Mesenchymal stem cell (in vitro differentiated cells and primary cell): ENCODE measurements around the gene DIPK2A.

ENCODE experiments used
- DNase-seq: peaks from one replicate; pipeline ENCODE4 v3.0.0-alpha.2; 2013
- H2AFZ ChIP-seq: one replicate; pipeline ENCODE4 v1.6.1; 2013; ENCODE audit warnings: low read depth, mild to moderate bottlenecking, control low read depth, inconsistent platforms, low read length, moderate library complexity
- H2AK5ac ChIP-seq: 2 replicates; pipeline ENCODE4 v1.6.1; 2013; ENCODE audit warnings: low read length, moderate library complexity, mild to moderate bottlenecking, inconsistent platforms; ENCODE audit not compliant: severe bottlenecking
- H2BK120ac ChIP-seq: one replicate; pipeline ENCODE4 v1.6.1; 2013; ENCODE audit warnings: low read depth, mild to moderate bottlenecking, inconsistent platforms, low read length, moderate library complexity
- H2BK12ac ChIP-seq, 2 experiments: one replicate each; pipeline ENCODE4 v1.6.1; 2013; ENCODE audit warnings: inconsistent platforms in 2 of 2, low read length in 2 of 2, mild to moderate bottlenecking in 2 of 2, moderate library complexity in 2 of 2, control low read depth in 1 of 2
- H2BK15ac ChIP-seq: one replicate; pipeline ENCODE4 v1.6.1; 2013; ENCODE audit warnings: mild to moderate bottlenecking, low read depth, inconsistent platforms; ENCODE audit not compliant: poor library complexity, severe bottlenecking
- H2BK5ac ChIP-seq: 2 replicates; pipeline ENCODE4 v1.6.1; 2013; ENCODE audit warnings: low read depth, mild to moderate bottlenecking, low read length, control low read depth, inconsistent platforms; ENCODE audit not compliant: poor library complexity, severe bottlenecking
- H3K14ac ChIP-seq, 2 experiments: one replicate each; pipeline ENCODE4 v1.6.1; 2013; ENCODE audit warnings: inconsistent platforms in 2 of 2, low read length in 2 of 2, control low read depth in 1 of 2, mild to moderate bottlenecking in 1 of 2, moderate library complexity in 1 of 2
- H3K18ac ChIP-seq, 2 experiments: one replicate each; pipeline ENCODE4 v1.6.1; 2013; ENCODE audit warnings: inconsistent platforms in 2 of 2, low read length in 2 of 2, control low read depth in 1 of 2, low read depth in 1 of 2, mild to moderate bottlenecking in 1 of 2
- H3K23ac ChIP-seq, 2 experiments: one replicate each; pipeline ENCODE4 v1.6.1; 2013; ENCODE audit warnings: inconsistent platforms in 2 of 2, low read length in 2 of 2, mild to moderate bottlenecking in 2 of 2, moderate library complexity in 2 of 2, control low read depth in 1 of 2
- H3K27ac ChIP-seq: 2 replicates; pipeline ENCODE4 v1.5.1; 2013; ENCODE audit warnings: mild to moderate bottlenecking, moderate library complexity, low read length, control low read depth, inconsistent platforms; ENCODE audit not compliant: poor library complexity, severe bottlenecking
- H3K27me3 ChIP-seq, 2 experiments: 2 replicates each; pipeline versions ENCODE4 v1.6.1 to v1.7.0; 2013; ENCODE audit warnings: low read length in 2 of 2, mild to moderate bottlenecking in 2 of 2, moderate library complexity in 2 of 2, control low read depth in 1 of 2, inconsistent platforms in 1 of 2; ENCODE audit not compliant: control insufficient read depth in 1 of 2, insufficient read depth in 1 of 2
- H3K36me3 ChIP-seq, 2 experiments: 2 replicates each; pipeline versions ENCODE4 v1.6.1 to v1.7.0; 2013; ENCODE audit warnings: low read length in 2 of 2, control low read depth in 1 of 2, inconsistent platforms in 1 of 2, low read depth in 1 of 2, mild to moderate bottlenecking in 1 of 2; ENCODE audit not compliant: insufficient read depth in 2 of 2, control insufficient read depth in 1 of 2
- H3K4ac ChIP-seq, 2 experiments: one replicate each; pipeline ENCODE4 v1.6.1; 2013; ENCODE audit warnings: inconsistent platforms in 2 of 2, low read length in 2 of 2, mild to moderate bottlenecking in 2 of 2, moderate library complexity in 2 of 2, control low read depth in 1 of 2, low read depth in 1 of 2
- H3K4me1 ChIP-seq: 2 replicates; pipeline ENCODE4 v1.6.1; 2013; ENCODE audit warnings: low read depth, low read length, control low read depth; ENCODE audit not compliant: control insufficient read depth, insufficient read depth
- H3K4me2 ChIP-seq: 2 replicates; pipeline ENCODE4 v1.6.1; 2013; ENCODE audit warnings: low read length, mild to moderate bottlenecking, inconsistent platforms; ENCODE audit not compliant: poor library complexity, severe bottlenecking
- H3K4me3 ChIP-seq, 2 experiments: 2 replicates each; pipeline versions ENCODE4 v1.5.1 to v1.7.0; 2013; ENCODE audit warnings: low read length in 2 of 2, mild to moderate bottlenecking in 2 of 2, control low read depth in 1 of 2, low read depth in 1 of 2; ENCODE audit not compliant: insufficient read depth in 1 of 2
- H3K79me1 ChIP-seq: replicated peaks from 2 replicates; pipeline ENCODE4 v1.6.1; 2013; ENCODE audit warnings: mild to moderate bottlenecking, control low read depth, low read length, inconsistent platforms; ENCODE audit not compliant: poor library complexity, severe bottlenecking
- H3K9ac ChIP-seq: 2 replicates; pipeline ENCODE4 v1.7.0; 2013; ENCODE audit warnings: mild to moderate bottlenecking, low read length, moderate library complexity
- H3K9me3 ChIP-seq: 2 replicates; pipeline ENCODE4 v1.7.0; 2013; ENCODE audit warnings: mild to moderate bottlenecking, low read length; ENCODE audit not compliant: control insufficient read depth
- H4K8ac ChIP-seq: one replicate; pipeline ENCODE4 v1.6.1; 2013; ENCODE audit warnings: inconsistent platforms, mild to moderate bottlenecking, low read length, moderate library complexity
- H4K91ac ChIP-seq: one replicate; pipeline ENCODE4 v1.6.1; 2013; ENCODE audit warnings: mild to moderate bottlenecking, low read length, inconsistent platforms
- WGBS: methylation state at CpG from one replicate; pipeline ENCODE4 v1.1.7; 2013; ENCODE audit warnings: mixed read lengths; 5-methylcytosine and 5-hydroxymethylcytosine counted together

Gene DIPK2A

DNA sequence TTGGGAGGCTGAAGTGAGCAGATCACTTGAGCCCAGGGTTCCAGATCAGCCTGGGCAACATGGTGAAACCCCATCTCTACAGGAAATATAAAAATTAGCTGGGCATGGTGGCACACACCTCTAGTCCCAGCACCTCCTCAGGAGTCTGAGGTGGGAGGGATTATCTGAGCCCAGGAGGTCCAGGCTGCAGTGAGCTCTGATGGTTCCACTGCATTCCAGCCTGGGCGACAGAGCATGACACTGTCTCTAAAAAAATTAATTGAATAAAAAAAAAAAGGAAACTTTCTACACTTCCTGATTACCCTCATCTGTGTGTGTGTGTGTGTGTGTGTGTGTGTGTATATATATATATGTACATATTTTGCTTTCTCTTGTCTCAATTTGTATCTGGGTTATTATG is 31.4 kb downstream of the DIPK2A start:
- H3K9ac ChIP-seq, result no peak overlapping the region
- peak overlapping the region; percentile 61 for H2AK5ac ChIP-seq
- no peak overlapping the region for H2BK15ac ChIP-seq
- WGBS, result no CpG with 5 or more reads among the region's 1 CpG
- no peak overlapping the region for H3K14ac ChIP-seq
- H3K27me3 ChIP-seq, result no peaks in the 10 kb centered on the region
- no peak overlapping the region for H3K23ac ChIP-seq
- no peak overlapping the region for H2BK5ac ChIP-seq
- no peak overlapping the region for H2BK120ac ChIP-seq
- H3K9me3 ChIP-seq, result no peaks in the 10 kb centered on the region
- no peak overlapping the region for H4K91ac ChIP-seq
- H3K18ac ChIP-seq, result no peak overlapping the region
- no peak for DNase-seq
- H3K36me3 ChIP-seq, result no peaks in the 10 kb centered on the region
- no peak overlapping the region for H3K27ac ChIP-seq
- H2BK12ac ChIP-seq, result no peak overlapping the region
- no peak overlapping the region for H3K4me3 ChIP-seq
- H4K8ac ChIP-seq, result no peak overlapping the region
- no peak overlapping the region for H3K4me2 ChIP-seq
- peaks cover 6% of the 10 kb centered on the region for H3K4me1 ChIP-seq
- H3K79me1 ChIP-seq, result no peaks in the 10 kb centered on the region
- no peak overlapping the region for H3K4ac ChIP-seq
- H2AFZ ChIP-seq, result no peak overlapping the region

DNA sequence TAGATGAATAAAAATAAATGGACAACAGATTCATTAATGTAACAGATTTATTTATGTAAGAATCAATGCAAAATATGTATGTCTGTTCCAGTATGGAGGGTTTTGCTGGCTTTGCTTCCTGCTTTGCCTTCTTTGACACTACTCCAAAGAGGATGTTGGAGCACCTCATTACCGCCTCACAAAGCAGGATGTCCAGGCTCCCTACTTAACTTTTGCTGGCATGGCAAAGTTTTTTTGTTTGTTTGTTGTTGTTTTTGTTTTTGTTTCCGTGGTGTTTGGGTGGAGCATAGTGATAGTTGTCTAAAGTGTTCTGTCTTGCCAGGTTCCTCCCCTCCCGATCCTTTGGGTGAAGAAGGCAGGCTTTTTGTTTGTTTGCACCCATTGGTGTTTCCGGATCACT is 38.7 kb downstream of the DIPK2A start:
- Histone ChIP-seq H4K8ac (no peak overlapping the region), H3K79me1 (no peaks in the 10 kb centered on the region), H2AFZ (no peak overlapping the region), H3K4me1 (no peaks in the 10 kb centered on the region), H3K4me2 (no peak overlapping the region), H3K4ac (no peak overlapping the region), H2AK5ac (no peak overlapping the region), H2BK15ac (no peak overlapping the region), H3K27me3 (no peaks in the 10 kb centered on the region), H2BK120ac (no peak overlapping the region), H3K36me3 (no peaks in the 10 kb centered on the region), H2BK5ac (no peak overlapping the region), H3K23ac (no peak overlapping the region), H3K9ac (no peak overlapping the region), H3K14ac (no peak overlapping the region), H4K91ac (no peak overlapping the region), H3K9me3 (no peaks in the 10 kb centered on the region), H3K4me3 (no peak overlapping the region), H2BK12ac (no peak overlapping the region), H3K18ac (no peak overlapping the region), H3K27ac (no peak overlapping the region)
- 88% methylated on average over 4 of the region's 4 CpGs for WGBS
- no peak for DNase-seq

GRCh38 chr3:144011251-144011799 is 39.7 kb downstream of the DIPK2A start:
- H3K4me3 ChIP-seq, result no peak overlapping the region
- H2AFZ ChIP-seq, result no peak overlapping the region
- H3K27ac ChIP-seq, result no peak overlapping the region
- H3K9me3 ChIP-seq, result no peaks in the 10 kb centered on the region
- no peak overlapping the region for H3K14ac ChIP-seq
- H2BK5ac ChIP-seq, result no peak overlapping the region
- no peak overlapping the region for H3K9ac ChIP-seq
- H2BK120ac ChIP-seq, result no peak overlapping the region
- no peak overlapping the region for H2BK15ac ChIP-seq
- no CpG with 5 or more reads among the region's 3 CpGs for WGBS
- H2BK12ac ChIP-seq, result no peak overlapping the region
- no peak overlapping the region for H3K4ac ChIP-seq
- H4K91ac ChIP-seq, result no peak overlapping the region
- H3K4me2 ChIP-seq, result no peak overlapping the region
- no peak overlapping the region for H3K23ac ChIP-seq
- no peak overlapping the region for H2AK5ac ChIP-seq
- no peaks in the 10 kb centered on the region for H3K27me3 ChIP-seq
- H3K4me1 ChIP-seq, result no peaks in the 10 kb centered on the region
- no peak overlapping the region for H4K8ac ChIP-seq
- H3K18ac ChIP-seq, result no peak overlapping the region
- no peaks in the 10 kb centered on the region for H3K79me1 ChIP-seq
- DNase-seq, result no peak
- H3K36me3 ChIP-seq, result no peaks in the 10 kb centered on the region

DNA sequence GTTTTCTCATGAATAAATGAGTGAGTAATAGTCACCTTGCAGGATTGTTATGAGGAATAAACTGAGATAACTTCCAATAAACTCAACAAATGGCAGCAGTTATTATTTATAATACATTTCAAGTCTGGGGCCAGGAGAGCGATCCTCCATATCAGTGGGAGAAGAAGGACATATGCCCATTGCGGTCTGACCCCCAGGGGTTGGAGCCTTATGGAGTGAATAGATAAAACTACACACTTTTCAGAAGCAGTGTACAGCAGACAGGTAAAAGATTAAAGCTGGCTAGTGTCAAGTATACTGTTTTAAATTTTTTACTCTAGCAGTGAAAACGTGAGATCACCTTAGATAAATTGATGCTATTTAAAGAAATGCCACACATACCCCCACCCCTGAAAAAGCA is 43.5 kb downstream of the DIPK2A start:
- Histone ChIP-seq H3K27me3 (no peaks in the 10 kb centered on the region), H2BK12ac (no peak overlapping the region), H3K23ac (no peak overlapping the region), H3K4me2 (no peak overlapping the region), H2BK120ac (no peak overlapping the region), H3K79me1 (no peaks in the 10 kb centered on the region), H2BK5ac (no peak overlapping the region), H3K27ac (no peak overlapping the region), H2BK15ac (no peak overlapping the region), H3K9me3 (no peaks in the 10 kb centered on the region), H3K4me1 (no peaks in the 10 kb centered on the region), H4K91ac (no peak overlapping the region), H3K14ac (no peak overlapping the region), H3K18ac (no peak overlapping the region), H3K9ac (no peak overlapping the region), H3K36me3 (no peaks in the 10 kb centered on the region), H3K4ac (no peak overlapping the region), H2AK5ac (no peak overlapping the region), H3K4me3 (no peak overlapping the region), H4K8ac (no peak overlapping the region), H2AFZ (no peak overlapping the region)
- WGBS, result no CpG with 5 or more reads among the region's 3 CpGs
- DNase-seq, result no peak
